NCI-H2029 treated with DMSO at 0.1 percent for 48 hours (cell line): Measurements from ENCODE around the gene FN3KRP.

Experiments used
- DNase-seq: peaks from one replicate; lab custom pipeline; 2025; lab: John Stamatoyannopoulos, UW

FN3KRP gene

DNA sequence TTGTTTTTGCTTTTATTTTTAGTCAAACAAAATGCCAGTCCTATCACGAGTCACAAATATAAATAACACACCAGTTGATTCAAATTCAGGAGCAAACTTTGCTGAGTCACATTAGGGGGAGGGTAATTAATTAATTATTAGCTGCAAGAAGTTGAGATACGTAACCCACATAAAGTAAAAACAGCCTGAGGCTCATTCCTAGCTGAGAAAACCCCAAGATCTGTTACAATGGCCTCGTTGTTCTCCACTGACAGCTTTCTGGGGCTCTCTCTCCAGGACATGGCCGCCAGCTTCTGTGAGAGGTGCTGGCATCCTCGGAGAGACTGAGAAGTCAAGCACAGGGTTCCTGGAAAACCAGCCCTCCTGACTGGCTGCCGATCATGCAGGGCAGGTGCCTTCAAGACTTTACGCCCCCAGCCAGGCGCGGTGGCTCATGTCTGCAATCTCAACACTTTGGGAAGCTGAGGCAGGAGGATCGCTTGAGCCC, 29.1 kb upstream of the FN3KRP start:
- DNase-seq = no peak

DNA sequence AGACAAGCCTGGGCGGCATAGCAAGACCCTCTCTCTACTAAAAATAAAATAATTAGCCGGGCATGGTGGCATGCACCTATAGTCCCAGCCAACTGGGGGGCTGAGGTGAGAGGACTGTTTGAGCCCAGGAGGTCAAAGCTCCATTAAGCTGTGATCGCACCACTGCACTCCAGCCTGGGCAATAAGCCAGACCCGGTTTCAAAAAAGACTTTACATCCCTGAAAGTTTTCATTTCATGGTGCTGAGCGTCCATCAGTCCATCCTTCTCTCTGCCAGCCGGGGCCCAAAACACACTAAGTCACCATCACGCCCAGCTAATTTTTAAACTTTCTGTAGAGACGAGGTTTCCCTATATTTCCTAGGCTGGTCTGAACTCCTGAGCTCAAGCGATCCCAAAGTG, 28.6 kb upstream of the FN3KRP start:
- no peak for DNase-seq

DNA sequence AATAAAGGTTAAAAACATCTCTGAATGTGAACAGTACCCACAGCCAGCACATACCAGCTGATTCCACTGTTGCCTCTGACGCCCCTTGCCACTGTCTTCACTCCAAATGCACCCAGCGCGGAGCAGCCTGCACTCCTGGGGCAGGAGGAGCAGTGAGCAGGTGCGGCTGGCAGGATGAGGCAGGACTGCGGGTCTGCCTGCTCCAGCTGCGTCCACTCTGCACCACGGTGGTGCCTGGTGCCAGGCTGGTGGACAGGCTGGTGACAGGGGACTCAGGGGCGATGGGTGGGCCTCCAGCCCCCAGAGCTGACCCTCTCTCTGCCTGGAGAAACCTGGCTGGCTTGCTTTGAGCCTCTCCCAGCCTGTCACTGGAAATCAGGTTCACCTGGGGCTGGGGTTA, 27.4 kb upstream of the FN3KRP start:
- DNase-seq = no peak

- DNase-seq = no peak
Measured at GRCh38 chr17:82690786-82691489, 25.6 kb upstream of the FN3KRP start.

DNA sequence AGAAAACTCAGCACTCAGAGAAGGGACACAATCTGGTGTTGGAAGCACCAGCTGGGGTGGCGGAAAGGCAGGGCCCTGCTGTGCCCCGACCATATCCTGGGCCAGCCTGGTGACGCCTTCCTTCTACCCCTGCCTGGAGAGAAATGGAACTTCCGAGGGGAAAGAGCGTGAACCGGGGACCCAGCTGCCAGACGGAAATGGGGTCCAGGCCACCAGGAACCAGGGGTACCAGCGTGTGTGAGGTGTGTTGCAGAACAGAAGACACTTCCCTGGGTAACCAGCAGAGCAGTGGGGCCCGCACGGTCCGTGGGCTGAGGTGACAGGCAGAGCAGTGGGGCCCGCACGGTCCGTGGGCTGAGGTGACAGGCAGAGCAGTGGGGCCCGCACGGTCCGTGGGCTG, 24.8 kb upstream of the FN3KRP start:
- DNase-seq = no peak

DNA sequence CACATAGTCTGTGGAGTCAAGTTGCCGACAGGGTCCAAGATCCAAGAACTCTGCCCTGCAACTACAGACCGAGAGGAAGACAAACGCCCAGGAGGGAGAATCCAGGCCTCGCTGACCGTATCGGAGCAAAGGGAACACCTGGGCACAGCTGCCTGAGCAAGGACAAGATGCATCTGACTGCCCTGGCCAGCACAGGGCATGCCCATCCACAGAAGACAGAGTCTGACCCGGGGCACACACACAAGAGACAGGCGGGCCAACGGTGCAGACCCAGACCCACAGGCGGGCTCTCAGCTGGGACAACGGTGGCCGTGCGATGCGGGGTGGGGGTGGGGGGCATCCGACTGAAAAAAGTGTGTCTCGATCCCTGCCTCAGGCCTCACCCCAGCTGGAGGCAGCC, 24.2 kb upstream of the FN3KRP start:
- no peak for DNase-seq

DNA sequence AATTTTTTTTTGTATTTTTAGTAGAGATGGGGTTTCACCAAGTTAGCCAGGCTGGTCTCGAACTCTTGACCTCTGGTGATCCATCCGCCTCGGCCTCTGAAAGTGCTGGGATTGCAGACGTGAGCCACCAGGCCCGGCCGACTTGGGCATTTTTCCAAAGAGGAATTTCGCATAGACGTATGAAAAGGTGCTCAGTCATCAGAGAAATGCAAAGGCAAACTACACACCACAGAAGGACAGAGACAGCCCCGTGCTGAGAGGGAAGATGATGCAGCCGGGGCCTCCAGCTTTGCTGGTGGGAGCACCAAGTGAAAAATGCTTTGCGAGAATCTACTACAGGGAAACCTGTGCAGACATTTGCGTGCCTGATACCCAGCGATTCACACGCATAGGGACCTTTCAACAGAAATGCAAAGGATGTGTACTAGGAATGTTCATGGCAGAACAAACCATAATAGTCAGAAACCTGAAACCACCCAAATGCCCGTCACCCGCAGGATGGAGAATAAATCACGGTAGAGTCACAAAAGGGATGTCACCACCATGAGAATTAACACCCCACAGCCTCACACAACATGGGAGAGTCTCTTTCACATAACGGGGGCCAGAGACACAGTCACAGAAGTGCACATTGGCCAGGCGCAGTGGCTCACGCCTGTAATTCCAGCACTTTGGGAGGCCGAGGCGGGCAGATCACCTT, 23.2 kb upstream of the FN3KRP start:
- no peak for DNase-seq

DNA sequence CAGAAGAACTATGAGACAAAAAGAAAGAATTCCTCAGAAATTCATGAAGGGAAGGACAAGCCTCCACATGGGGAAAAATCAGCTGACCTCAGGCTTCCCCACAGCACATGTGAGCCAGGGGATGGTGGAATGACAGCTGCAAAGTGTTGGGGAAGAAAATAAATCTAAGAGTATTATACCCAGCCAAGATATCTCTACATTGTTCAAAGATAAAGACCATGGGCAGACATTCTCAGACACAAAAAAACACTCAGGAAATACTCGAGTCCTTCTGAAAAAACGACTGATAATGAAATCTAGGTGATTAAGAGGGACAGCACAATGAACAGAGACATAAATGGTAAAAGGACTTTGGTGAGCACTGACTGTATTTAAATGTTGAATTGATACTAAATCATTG, 21.9 kb upstream of the FN3KRP start:
- no peak for DNase-seq

DNA sequence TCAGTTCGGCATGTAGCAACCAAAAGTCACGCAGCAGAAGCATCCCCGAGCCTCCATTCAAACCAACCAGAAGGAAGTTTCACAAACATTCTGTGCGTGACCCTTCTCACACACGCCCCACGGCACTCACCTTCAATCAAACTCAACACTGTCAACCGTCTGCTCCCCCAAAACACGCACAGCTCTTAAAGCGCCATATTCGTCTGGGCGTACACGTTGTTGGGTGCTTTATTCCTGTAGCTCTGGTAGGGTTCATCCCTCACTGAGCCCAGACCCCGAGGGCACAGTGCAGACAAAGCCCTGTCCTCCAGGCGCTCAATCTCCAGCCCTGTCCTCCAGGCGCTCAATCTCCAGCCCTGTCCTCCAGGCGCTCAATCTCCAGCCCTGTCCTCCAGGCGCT, 20.2 kb upstream of the FN3KRP start:
- DNase-seq = no peak

DNA sequence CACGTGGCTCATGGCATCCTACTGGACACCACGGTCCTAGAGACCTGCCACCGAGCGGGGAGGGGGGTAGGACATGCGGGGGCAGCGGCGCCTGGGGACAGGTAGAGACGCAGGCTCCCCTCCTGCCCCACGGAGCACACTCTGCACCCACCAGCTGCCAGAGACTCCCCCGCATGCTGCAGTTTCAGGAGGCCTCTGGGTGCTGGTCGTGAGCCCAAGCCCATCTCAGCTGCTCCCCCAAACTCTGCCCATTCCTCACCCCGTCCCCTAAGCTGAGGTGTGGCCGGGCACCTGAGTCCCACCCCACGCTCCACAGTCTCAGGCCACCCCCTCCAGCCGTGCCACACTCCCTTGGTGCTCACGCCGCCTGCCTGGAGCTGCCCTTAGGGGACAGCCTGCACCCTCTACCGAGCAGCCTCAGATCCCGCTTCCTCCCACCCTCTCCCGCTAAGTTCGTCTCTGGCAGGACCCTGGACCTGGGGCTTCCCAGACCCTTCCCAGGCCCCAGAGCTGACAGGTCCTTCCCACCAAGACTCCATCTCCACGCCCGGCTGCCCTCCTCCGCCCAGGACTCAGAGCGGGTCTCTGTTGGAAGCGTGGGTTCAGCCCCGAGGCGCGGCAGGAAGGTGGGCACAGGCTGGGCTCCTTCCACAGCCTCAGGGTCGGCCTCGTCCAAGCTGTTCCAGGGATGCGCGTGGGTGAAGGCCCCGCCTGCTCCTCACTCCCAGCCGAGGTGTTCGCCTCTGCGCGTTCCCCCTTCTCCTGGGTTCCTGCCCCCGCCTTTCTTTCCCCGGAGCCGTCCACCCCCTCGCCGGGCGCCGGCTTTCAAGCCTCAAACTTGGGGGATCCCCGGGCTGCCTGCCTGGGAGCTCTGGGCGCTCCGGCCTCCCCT, 19.3 kb upstream of the FN3KRP start:
- no peak for DNase-seq

DNA sequence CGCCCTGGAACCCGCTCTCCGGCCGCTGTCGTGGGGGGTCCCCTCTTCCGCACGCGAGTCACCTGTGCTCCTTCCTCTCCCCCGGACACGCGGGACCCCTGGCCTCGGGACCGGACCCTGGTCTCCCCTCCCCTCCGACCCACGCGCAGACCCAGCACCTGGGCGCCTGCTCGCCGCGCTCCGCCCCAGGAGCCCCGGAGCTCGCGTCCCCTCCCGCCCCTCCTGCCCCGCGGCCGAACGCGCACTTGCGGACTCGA, 18.8 kb upstream of the FN3KRP start:
- no peak for DNase-seq

DNA sequence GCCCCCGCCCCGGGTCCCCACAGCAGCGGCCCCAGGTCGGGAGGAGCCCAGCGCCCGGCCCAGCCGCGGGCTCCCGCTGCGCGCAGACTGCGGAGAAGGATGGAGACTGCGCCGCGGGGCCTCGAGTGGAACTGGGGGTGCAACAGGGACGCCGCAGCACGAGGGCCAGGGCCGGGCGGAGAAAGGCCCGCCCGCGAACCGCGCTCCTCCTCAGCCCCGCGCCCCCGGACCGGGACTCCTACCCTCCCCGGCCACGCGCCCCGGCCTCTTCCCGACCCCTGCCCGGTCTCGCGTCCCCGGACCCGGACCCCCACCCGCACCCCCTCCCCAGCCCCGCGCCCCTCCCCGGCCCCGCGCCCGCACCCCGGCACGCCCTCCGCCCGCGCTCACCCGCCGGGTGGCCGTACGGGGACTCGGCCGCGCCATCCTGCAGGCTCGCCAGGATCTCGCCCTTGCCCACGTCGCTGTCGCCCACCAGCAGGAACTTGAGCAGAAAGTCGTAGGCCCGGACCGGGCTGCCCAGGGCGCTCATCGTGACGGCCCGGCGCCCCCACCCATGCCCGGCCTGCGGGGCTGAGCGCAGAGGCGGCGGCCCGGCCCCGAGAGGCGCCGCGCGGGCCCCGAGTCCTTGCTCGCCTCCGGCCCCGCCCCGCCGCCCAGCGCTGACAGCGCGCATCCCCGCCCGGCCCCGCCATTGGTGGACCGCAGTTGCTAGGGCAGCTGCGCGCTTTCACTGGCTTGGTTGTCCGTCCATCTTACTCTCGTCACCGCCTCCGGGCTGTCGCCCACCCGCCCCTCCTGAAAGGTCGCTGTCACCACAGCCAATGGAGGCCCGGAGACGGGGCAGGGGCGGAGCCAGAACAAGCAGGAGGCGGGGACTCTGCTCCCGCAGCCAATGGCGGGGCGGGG, 18.2 kb upstream of the FN3KRP start, which contains the start of gene RAB40B:
TSS of gene RAB40B (minus strand) at position 634 of the 909 bp plus-strand sequence. CDS start at position 532, 102 bp downstream.
- peak; percentile 79 for DNase-seq

- DNase-seq = no peak
Measured at GRCh38 chr17:82698974-82699442, 17.5 kb upstream of the FN3KRP start.

- no peak for DNase-seq
Measured at GRCh38 chr17:82699551-82699950, 17.0 kb upstream of the FN3KRP start.

GRCh38 chr17:82702231-82702927, 14.1 kb upstream of the FN3KRP start:
- DNase-seq = no peak

GRCh38 chr17:82703036-82703745, 13.3 kb upstream of the FN3KRP start:
- DNase-seq = no peak

- no peak for DNase-seq
Measured at GRCh38 chr17:82703935-82704865, 12.3 kb upstream of the FN3KRP start.

DNA sequence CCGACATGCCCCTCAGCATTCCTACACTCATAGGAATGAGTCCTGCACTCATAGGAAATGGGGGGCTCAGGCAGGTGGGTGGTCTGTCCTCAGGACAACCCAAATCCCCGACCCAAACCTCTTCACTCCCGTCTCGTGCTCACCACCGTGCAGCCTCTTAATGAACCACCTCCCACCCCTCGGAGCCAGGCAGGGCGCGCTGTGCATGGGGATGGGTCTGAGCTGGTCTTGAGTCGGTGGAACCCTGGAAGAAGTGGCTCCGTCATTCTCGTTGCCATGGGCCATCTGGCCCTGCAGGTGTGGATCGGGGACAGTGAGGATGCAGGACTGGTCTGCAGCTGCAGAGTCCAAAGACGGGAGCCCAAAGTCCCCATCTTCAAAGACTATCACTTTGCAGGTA, 11.6 kb upstream of the FN3KRP start:
- no peak for DNase-seq

GRCh38 chr17:82705756-82706155, 10.8 kb upstream of the FN3KRP start:
- DNase-seq = no peak
